SK-N-SH treated with all-trans-retinoic acid at 6 μM for 48 hours (cell line): ENCODE measurements around the gene NUDT16.

ENCODE experiments used
- ATAC-seq: fragments of 200-7000 bp; cut with Tn5 transposase; 3 replicates; pipeline ENCODE4 v1.9.1; 2020; ENCODE audit warnings: mild to moderate bottlenecking, moderate library complexity
- ARNTL ChIP-seq: fragments of 450-650 bp; formaldehyde crosslinking; IDR thresholded peaks from 2 replicates; pipeline ENCODE4 v1.5.0; 2020; ENCODE audit warnings: low read depth, mild to moderate bottlenecking, moderate library complexity, borderline replicate concordance
- BACH2 ChIP-seq: fragments of 250-450 bp; sonication (Bioruptor Pico); IDR thresholded peaks from 2 replicates; pipeline ENCODE4 v1.9.0; 2021; ENCODE audit warnings: mild to moderate bottlenecking, borderline replicate concordance
- CREB5 ChIP-seq: fragments of 250-450 bp; sonication (Bioruptor Pico); IDR thresholded peaks from 2 replicates; pipeline ENCODE4 v1.5.1; 2020; ENCODE audit warnings: low read depth, mild to moderate bottlenecking, moderate library complexity
- CSDC2 ChIP-seq: fragments of 250-450 bp; sonication (Bioruptor Pico); IDR thresholded peaks from 2 replicates; pipeline ENCODE4 v1.5.0; 2020; ENCODE audit warnings: mild to moderate bottlenecking, moderate library complexity
- CSRNP3 ChIP-seq: fragments of 250-450 bp; sonication (Bioruptor Pico); IDR thresholded peaks from 2 replicates; pipeline ENCODE4 v1.5.1; 2021; ENCODE audit warnings: mild to moderate bottlenecking, moderate library complexity
- ESRRG ChIP-seq: fragments of 250-450 bp; sonication (Bioruptor Pico); IDR thresholded peaks from 2 replicates; pipeline ENCODE4 v1.6.1; 2021; ENCODE audit warnings: mild to moderate bottlenecking
- GLIS3 ChIP-seq: fragments of 250-450 bp; sonication (Bioruptor Pico); IDR thresholded peaks from 2 replicates; pipeline ENCODE4 v1.5.0; 2020; ENCODE audit warnings: mild to moderate bottlenecking, moderate library complexity
- ISL1 ChIP-seq: fragments of 250-450 bp; sonication (Bioruptor Pico); IDR thresholded peaks from 2 replicates; pipeline ENCODE4 v2.1.2; 2022; ENCODE audit warnings: mild to moderate bottlenecking, moderate library complexity
- OSR1 ChIP-seq: fragments of 250-450 bp; sonication (Bioruptor Pico); IDR thresholded peaks from 2 replicates; pipeline ENCODE4 v1.8.0; 2022; ENCODE audit warnings: moderate library complexity, mild to moderate bottlenecking, inconsistent platforms
- PATZ1 ChIP-seq: fragments of 250-450 bp; sonication (Bioruptor Pico); IDR thresholded peaks from 2 replicates; pipeline ENCODE4 v1.8.0; 2020; ENCODE audit warnings: mild to moderate bottlenecking, moderate library complexity, borderline replicate concordance
- POU6F1 ChIP-seq: fragments of 250-450 bp; sonication (Bioruptor Pico); IDR thresholded peaks from 2 replicates; pipeline ENCODE4 v1.8.0; 2021; ENCODE audit warnings: low read depth, mild to moderate bottlenecking, moderate library complexity, borderline replicate concordance
- PPARA ChIP-seq: fragments of 250-450 bp; sonication (Bioruptor Pico); IDR thresholded peaks from 2 replicates; pipeline ENCODE4 v1.5.0; 2020; ENCODE audit warnings: mild to moderate bottlenecking, borderline replicate concordance
- RARB ChIP-seq: fragments of 250-450 bp; sonication (Bioruptor Pico); IDR thresholded peaks from 2 replicates; pipeline ENCODE4 v1.8.0; 2021; ENCODE audit warnings: mild to moderate bottlenecking, moderate library complexity
- SNAI2 ChIP-seq: fragments of 250-450 bp; sonication (Bioruptor Pico); IDR thresholded peaks from 2 replicates; pipeline ENCODE4 v1.5.0; 2020; ENCODE audit warnings: mild to moderate bottlenecking, moderate library complexity
- TCF4 ChIP-seq: fragments of 250-450 bp; sonication (Bioruptor Pico); IDR thresholded peaks from 2 replicates; pipeline ENCODE4 v1.8.0; 2021; ENCODE audit warnings: mild to moderate bottlenecking, moderate library complexity, borderline replicate concordance
- TSHZ2 ChIP-seq: fragments of 250-450 bp; sonication (Bioruptor Pico); IDR thresholded peaks from 2 replicates; pipeline ENCODE4 v1.5.0; 2020; ENCODE audit warnings: mild to moderate bottlenecking, moderate library complexity
- ZC3H10 ChIP-seq: fragments of 250-450 bp; sonication (Bioruptor Pico); IDR thresholded peaks from 2 replicates; pipeline ENCODE4 v1.5.1; 2021; ENCODE audit warnings: mild to moderate bottlenecking, moderate library complexity
- ZFP3 ChIP-seq: fragments of 250-450 bp; sonication (Bioruptor Pico); IDR thresholded peaks from 2 replicates; pipeline ENCODE4 v1.5.0; 2020; ENCODE audit warnings: mild to moderate bottlenecking, moderate library complexity
- ZFP30 ChIP-seq: fragments of 450-650 bp; formaldehyde crosslinking; IDR thresholded peaks from 2 replicates; pipeline ENCODE4 v1.5.0; 2022; ENCODE audit warnings: mild to moderate bottlenecking, moderate library complexity
- ZNF565 ChIP-seq: fragments of 450-650 bp; formaldehyde crosslinking; conservative IDR thresholded peaks from 2 replicates; pipeline ENCODE4 v1.5.0; 2020; ENCODE audit warnings: low read depth, mild to moderate bottlenecking, moderate library complexity
- ZNF70 ChIP-seq: fragments of 450-650 bp; formaldehyde crosslinking; IDR thresholded peaks from 2 replicates; pipeline ENCODE4 v1.5.0; 2020; ENCODE audit warnings: mild to moderate bottlenecking, moderate library complexity
- ZNF8 ChIP-seq: fragments of 450-650 bp; formaldehyde crosslinking; IDR thresholded peaks from 2 replicates; pipeline ENCODE4 v1.5.0; 2020; ENCODE audit warnings: mild to moderate bottlenecking, moderate library complexity

The NUDT16 gene

GRCh38 chr3:131386429-131387165 lies 5.0 kb downstream of the NUDT16 start (continued):
- TF ChIP-seq CSRNP3 (CRISPR knock-in tag) (no peak), ZC3H10 (CRISPR knock-in tag) (no peak), GLIS3 (CRISPR knock-in tag) (no peak), CSDC2 (CRISPR knock-in tag) (no peak)
- TF ChIP-seq, all 23 proteins: peak for 0

- no peak for TF ChIP-seq OSR1 (CRISPR knock-in tag)
- no peak for TF ChIP-seq SNAI2
- no peak for TF ChIP-seq ESRRG (CRISPR knock-in tag)
- no peak for TF ChIP-seq GLIS3 (CRISPR knock-in tag)
- no peak for TF ChIP-seq PATZ1 (CRISPR knock-in tag)
- TF ChIP-seq BACH2, result no peak
- no peak for TF ChIP-seq RARB (CRISPR knock-in tag)
- TF ChIP-seq PPARA, result no peak
- no peak for TF ChIP-seq ISL1
- no peak for TF ChIP-seq ZNF70 (CRISPR knock-in tag)
- no peak for TF ChIP-seq ZNF8
- no peak for TF ChIP-seq CSDC2 (CRISPR knock-in tag)
- TF ChIP-seq ZC3H10 (CRISPR knock-in tag), result no peak
- no peak for TF ChIP-seq ZFP30 (CRISPR knock-in tag)
- TF ChIP-seq POU6F1 (CRISPR knock-in tag), result no peak
- no peak for TF ChIP-seq ZNF565 (CRISPR knock-in tag)
- no peak for TF ChIP-seq ZFP3 (CRISPR knock-in tag)
- no peak for TF ChIP-seq TCF4 (CRISPR knock-in tag)
- TF ChIP-seq CREB5, result no peak
- TF ChIP-seq, all 23 proteins: peak for 0
- ATAC-seq, result no peak; the same call in 2 of the 3 replicates
These were observed 6.4 kb downstream of the NUDT16 start for GRCh38 chr3:131387796-131388489.

- no peak for ATAC-seq
- TF ChIP-seq ZNF565 (CRISPR knock-in tag), result no peak
- TF ChIP-seq ZNF8, result no peak
- TF ChIP-seq ARNTL (CRISPR knock-in tag), result no peak
- no peak for TF ChIP-seq ZFP3 (CRISPR knock-in tag)
- no peak for TF ChIP-seq ISL1
- no peak for TF ChIP-seq CREB5
- TF ChIP-seq PPARA, result no peak
- TF ChIP-seq TCF4 (CRISPR knock-in tag), result no peak
- no peak for TF ChIP-seq ESRRG (CRISPR knock-in tag)
- TF ChIP-seq TSHZ2 (CRISPR knock-in tag), result no peak
- no peak for TF ChIP-seq BACH2
- TF ChIP-seq ZFP30 (CRISPR knock-in tag), result no peak
- TF ChIP-seq CSRNP3 (CRISPR knock-in tag), result no peak
- no peak for TF ChIP-seq PATZ1 (CRISPR knock-in tag)
- no peak for TF ChIP-seq RARB (CRISPR knock-in tag)
These were observed 6.9 kb downstream of the NUDT16 start for GRCh38 chr3:131388490-131388799.
